ELR (cell line): ENCODE results near the gene RIN3.
A peak's percentile ranks its signal among the peaks of the same experiment; 100 is the strongest.

Experiments
- DNase-seq: peaks from one replicate; pipeline ENCODE4 v3.0.0-alpha.2; 2015; ENCODE audit warnings: low read depth

The RIN3 gene

GRCh38 chr14:92578511-92578910 lies 64.9 kb downstream of the RIN3 start:
- DNase-seq, result peak; percentile 61

- DNase-seq, result no peak
Observed at GRCh38 chr14:92579244-92579936, 65.8 kb downstream of the RIN3 start.

- DNase-seq, result no peak
Observed at GRCh38 chr14:92581206-92581605, 67.6 kb downstream of the RIN3 start.

- no peak for DNase-seq
Observed at GRCh38 chr14:92581966-92582566, 68.5 kb downstream of the RIN3 start.

- no peak for DNase-seq
Observed at GRCh38 chr14:92582706-92583452, 69.3 kb downstream of the RIN3 start.

- DNase-seq, result no peak
Observed at GRCh38 chr14:92584220-92584619, 70.6 kb downstream of the RIN3 start.

- no peak for DNase-seq
Observed at GRCh38 chr14:92584816-92585215, 71.2 kb downstream of the RIN3 start.

- DNase-seq, result peak; percentile 84
Observed at GRCh38 chr14:92585981-92586937, 72.7 kb downstream of the RIN3 start.

- DNase-seq, result no peak
Observed at GRCh38 chr14:92586963-92587699, 73.5 kb downstream of the RIN3 start.

- no peak for DNase-seq
Observed at GRCh38 chr14:92587700-92588085, 74.1 kb downstream of the RIN3 start.

GRCh38 chr14:92589213-92589852 lies 75.8 kb downstream of the RIN3 start:
- DNase-seq, result peak; percentile 65

GRCh38 chr14:92590176-92590575 lies 76.6 kb downstream of the RIN3 start:
- no peak for DNase-seq

- no peak for DNase-seq
Observed at GRCh38 chr14:92590941-92591340, 77.4 kb downstream of the RIN3 start.

- DNase-seq, result no peak
Observed at GRCh38 chr14:92591346-92591745, 77.8 kb downstream of the RIN3 start.

- no peak for DNase-seq
Observed at GRCh38 chr14:92595267-92595666, 81.7 kb downstream of the RIN3 start.

GRCh38 chr14:92596331-92596907 lies 82.8 kb downstream of the RIN3 start:
- DNase-seq, result no peak

- DNase-seq, result no peak
Observed at GRCh38 chr14:92597906-92598905, 84.6 kb downstream of the RIN3 start.

GRCh38 chr14:92599811-92600210 lies 86.2 kb downstream of the RIN3 start:
- DNase-seq, result peak; percentile 82
